OCI-LY1 (cell line): Measurements from ENCODE around the gene MAN1C1.
A peak's percentile ranks its signal among the peaks of the same experiment; 100 is the strongest.

Experiments used
- H2AFZ ChIP-seq: fragments of 200-600 bp; sonication (generic), shearing (Covaris generic); 2 replicates; pipeline ENCODE4 v1.6.0; 2014; ENCODE audit warnings: antibody characterized with exemption, mild to moderate bottlenecking, low read length
- H3F3A ChIP-seq: fragments of 200-600 bp; sonication (generic), shearing (Covaris generic); 2 replicates; pipeline ENCODE4 v1.6.0; 2014; ENCODE audit warnings: mild to moderate bottlenecking, antibody characterized with exemption, low read length, moderate library complexity; ENCODE audit not compliant: insufficient read depth
- H3K27ac ChIP-seq: fragments of 200-600 bp; sonication (generic); 2 replicates; pipeline ENCODE4 v1.5.1; 2014; ENCODE audit warnings: low read length, mixed run types, mild to moderate bottlenecking, low read depth; ENCODE audit not compliant: poor library complexity, severe bottlenecking
- H3K27me3 ChIP-seq: fragments of 200-600 bp; sonication (generic); 2 replicates; pipeline ENCODE4 v1.6.0; 2014; ENCODE audit warnings: antibody characterized with exemption, mild to moderate bottlenecking, low read length, moderate library complexity; ENCODE audit not compliant: insufficient read depth
- H3K36me3 ChIP-seq: fragments of 200-600 bp; sonication (generic); 2 replicates; pipeline ENCODE4 v1.6.1; 2014; ENCODE audit warnings: mild to moderate bottlenecking, antibody characterized with exemption, low read length, moderate library complexity, mixed read lengths; ENCODE audit not compliant: insufficient read depth
- H3K4me1 ChIP-seq: fragments of 200-600 bp; sonication (generic); 2 replicates; pipeline ENCODE4 v1.5.1; 2014; ENCODE audit warnings: mild to moderate bottlenecking, low read length, moderate library complexity; ENCODE audit not compliant: insufficient read depth, severe bottlenecking
- H3K4me2 ChIP-seq: fragments of 200-600 bp; sonication (generic), shearing (Covaris generic); 2 replicates; pipeline ENCODE4 v1.6.1; 2014; ENCODE audit warnings: low read length
- H3K4me3 ChIP-seq: fragments of 200-600 bp; sonication (generic); 2 replicates; pipeline ENCODE4 v1.5.1; 2014; ENCODE audit warnings: low read length, low read depth, mild to moderate bottlenecking, mixed read lengths; ENCODE audit not compliant: poor library complexity, severe bottlenecking
- H3K79me2 ChIP-seq: fragments of 200-600 bp; shearing (Covaris generic); 2 replicates; pipeline ENCODE4 v1.6.1; 2016; ENCODE audit warnings: mixed run types, low read length, mixed read lengths; ENCODE audit not compliant: insufficient read depth
- H3K9ac ChIP-seq: fragments of 200-600 bp; sonication (generic), shearing (Covaris generic); 2 replicates; pipeline ENCODE4 v1.6.1; 2014; ENCODE audit warnings: mild to moderate bottlenecking, low read length, mixed read lengths
- H3K9me2 ChIP-seq: fragments of 200-600 bp; sonication (generic), shearing (Covaris generic); 2 replicates; pipeline ENCODE4 v1.6.1; 2014; ENCODE audit warnings: low read depth, mild to moderate bottlenecking, low read length, mixed read lengths
- H3K9me3 ChIP-seq: fragments of 200-600 bp; shearing (Covaris generic); 2 replicates; pipeline ENCODE4 v1.6.1; 2014; ENCODE audit warnings: low read length, mixed read lengths
- H4K20me1 ChIP-seq: fragments of 200-600 bp; sonication (generic), shearing (Covaris generic); 2 replicates; pipeline ENCODE4 v1.6.0; 2016; ENCODE audit warnings: mild to moderate bottlenecking, low read length; ENCODE audit not compliant: insufficient read depth
- CTCF ChIP-seq: fragments of 200-600 bp; sonication (generic), shearing (Covaris generic); IDR thresholded peaks from 2 replicates; pipeline ENCODE4 v1.5.1; 2017; ENCODE audit warnings: mild to moderate bottlenecking, antibody characterized with exemption, low read length, moderate library complexity, mixed read lengths
- EZH2 ChIP-seq: fragments of 200-600 bp; sonication (generic), shearing (Covaris generic); IDR thresholded peaks from 2 replicates; pipeline ENCODE4 v1.8.0; 2017; ENCODE audit warnings: borderline replicate concordance, mixed run types, mild to moderate bottlenecking, antibody characterized with exemption, low read length, moderate library complexity, mixed read lengths

The MAN1C1 gene

GRCh38 chr1:25808481-25809244, 192.1 kb downstream of the MAN1C1 start:
- H3K9ac ChIP-seq = no peak overlapping the region
- TF ChIP-seq CTCF = no peak
- no peak for TF ChIP-seq EZH2
- H4K20me1 ChIP-seq = no peaks in the 10 kb centered on the region
- H3K4me2 ChIP-seq = no peak overlapping the region
- H3K9me3 ChIP-seq = no peaks in the 10 kb centered on the region
- H3K36me3 ChIP-seq = no peaks in the 10 kb centered on the region
- no peaks in the 10 kb centered on the region for H3K9me2 ChIP-seq
- H3K27me3 ChIP-seq = no peaks in the 10 kb centered on the region
- H3K4me3 ChIP-seq = no peak overlapping the region
- no peaks in the 10 kb centered on the region for H3F3A ChIP-seq
- H3K27ac ChIP-seq = no peak overlapping the region
- H3K79me2 ChIP-seq = no peaks in the 10 kb centered on the region
- H3K4me1 ChIP-seq = peaks cover 15% of the 10 kb centered on the region
- H2AFZ ChIP-seq = no peak overlapping the region

GRCh38 chr1:25809283-25809926, 192.8 kb downstream of the MAN1C1 start:
- Histone ChIP-seq H3K36me3 (no peaks in the 10 kb centered on the region), H4K20me1 (no peaks in the 10 kb centered on the region), H3K27ac (no peak overlapping the region), H3K4me1 (peaks cover 15% of the 10 kb centered on the region), H3K9ac (no peak overlapping the region; the same call in 1 of the 2 replicates), H3K27me3 (no peaks in the 10 kb centered on the region), H3K79me2 (no peaks in the 10 kb centered on the region), H3K4me3 (no peak overlapping the region), H3K9me2 (no peaks in the 10 kb centered on the region), H3K9me3 (no peaks in the 10 kb centered on the region), H2AFZ (no peak overlapping the region), H3F3A (no peaks in the 10 kb centered on the region), H3K4me2 (peak overlapping the region; percentile 29; the same call in 1 of the 2 replicates)
- TF ChIP-seq CTCF = no peak
- no peak for TF ChIP-seq EZH2

GRCh38 chr1:25809929-25810328, 193.3 kb downstream of the MAN1C1 start:
- no peak overlapping the region for H3K27ac ChIP-seq

More at GRCh38 chr1:25809929-25810328, 193.3 kb downstream of the MAN1C1 start:
- no peaks in the 10 kb centered on the region for H3F3A ChIP-seq
- H3K36me3 ChIP-seq = no peaks in the 10 kb centered on the region
- H4K20me1 ChIP-seq = no peaks in the 10 kb centered on the region
- peak overlapping the region; percentile 29; the same call in 1 of the 2 replicates for H3K4me2 ChIP-seq
- no peaks in the 10 kb centered on the region for H3K27me3 ChIP-seq
- H3K9me2 ChIP-seq = no peaks in the 10 kb centered on the region
- H3K79me2 ChIP-seq = no peaks in the 10 kb centered on the region
- peaks cover 15% of the 10 kb centered on the region for H3K4me1 ChIP-seq
- TF ChIP-seq EZH2 (no peak), CTCF (peak; percentile 35)
- no peak overlapping the region for H3K4me3 ChIP-seq
- H3K9ac ChIP-seq = no peak overlapping the region; the same call in 1 of the 2 replicates
- H3K9me3 ChIP-seq = no peaks in the 10 kb centered on the region
- H2AFZ ChIP-seq = no peak overlapping the region
